K562 (cell line): ENCODE results near the gene SLC25A17. TPM values are rescaled to one million over a fixed set of nuclear protein-coding genes. Genes with fewer than 3 reads are reported as not detected.

ENCODE experiments used
- ATAC-seq: fragments of 200-7000 bp; cut with Tn5 transposase; 3 replicates; pipeline ENCODE4 v1.9.1; 2020; ENCODE audit warnings: moderate library complexity
- BruUV-seq: library from RNA; stranded (reverse); fragments of 400-500 nt; replicated peaks from 2 replicates; lab custom pipeline; 2021; lab: Mats Ljungman, UMichigan
- CTCF ChIA-PET: fragments of 300-600 bp; formaldehyde crosslinking; extraction: SDS; loops from one replicate; lab custom pipeline; 2021; ENCODE audit warnings: low intra/inter-chr PET ratio; lab: Yijun Ruan, JAX
- POLR2A ChIA-PET: fragments of 300-600, 350-650 bp; sonication (Branson Sonifier 250); formaldehyde crosslinking; extraction: SDS; loops from one replicate; lab custom pipeline; 2021; ENCODE audit warnings: antibody characterized with exemption, inconsistent platforms; lab: Yijun Ruan, JAX
- DNase-seq, 4 experiments: peaks; one replicate each; pipeline versions ENCODE4 v3.0.0 to v3.0.0-alpha.2; 2011 to 2018; ENCODE audit warnings: low spot score in 3 of 4, mixed read lengths in 3 of 4; ENCODE audit errors: extremely low read depth in 1 of 4
- FAIRE-seq: peaks from 2 replicates; lab custom pipeline; 2011; peaks lifted over from hg19 to GRCh38; lab: Jason Lieb, UNC
- H2AFZ ChIP-seq: 2 replicates; pipeline ENCODE4 v1.6.0; 2011; ENCODE audit warnings: low read depth, low read length, control low read depth, inconsistent platforms
- H3K27ac ChIP-seq: fragments of 200-600 bp; 3 replicates; pipeline ENCODE4 v1.8.0; 2011; ENCODE audit warnings: low read depth, mild to moderate bottlenecking, control low read depth, inconsistent platforms, low read length, moderate library complexity, mixed read lengths; ENCODE audit errors: extremely low read depth
- H3K27me3 ChIP-seq, 2 experiments: fragments of 300-600 bp in 1 of 2; 2 replicates in 1 of 2; 3 replicates in 1 of 2; pipeline versions ENCODE4 v1.6.0 to v1.8.0; 2011; ENCODE audit warnings: inconsistent platforms in 2 of 2, low read length in 2 of 2, mild to moderate bottlenecking in 1 of 2, mixed read lengths in 1 of 2, moderate library complexity in 1 of 2; ENCODE audit not compliant: control insufficient read depth in 2 of 2, insufficient read depth in 2 of 2
- H3K36me3 ChIP-seq: fragments of 300-600 bp; 3 replicates; pipeline ENCODE4 v1.8.0; 2011; ENCODE audit warnings: mild to moderate bottlenecking, low read length, inconsistent platforms; ENCODE audit not compliant: control insufficient read depth, insufficient read depth
- H3K4me1 ChIP-seq, 2 experiments: fragments of 200-600 bp in 1 of 2; replicated peaks in 1 of 2; 2 replicates in 1 of 2; 3 replicates in 1 of 2; pipeline versions ENCODE4 v1.5.1 to v1.8.0; 2011; ENCODE audit warnings: inconsistent platforms in 2 of 2, low read length in 2 of 2, mild to moderate bottlenecking in 1 of 2, mixed read lengths in 1 of 2, moderate library complexity in 1 of 2; ENCODE audit not compliant: control insufficient read depth in 2 of 2, insufficient read depth in 2 of 2
- H3K4me2 ChIP-seq: 2 replicates; pipeline ENCODE4 v1.6.1; 2011; ENCODE audit warnings: low read length, control low read depth, inconsistent platforms, mixed read lengths; ENCODE audit not compliant: insufficient read depth
- H3K4me3 ChIP-seq: fragments of 200-600 bp; sonication (generic), shearing (Covaris generic); 2 replicates; pipeline ENCODE4 v1.5.1; 2016; ENCODE audit warnings: control low read depth, inconsistent platforms
- H3K79me2 ChIP-seq: fragments of 200-600 bp; 3 replicates; pipeline ENCODE4 v1.8.0; 2011; ENCODE audit warnings: low read length, inconsistent platforms; ENCODE audit not compliant: control insufficient read depth, insufficient read depth
- H3K9ac ChIP-seq, 2 experiments: 2 replicates each; pipeline versions ENCODE4 v1.6.0 to v1.6.1; 2011; ENCODE audit warnings: low read depth in 2 of 2, low read length in 2 of 2, control low read depth in 1 of 2, inconsistent platforms in 1 of 2, mild to moderate bottlenecking in 1 of 2, mixed read lengths in 1 of 2; ENCODE audit not compliant: insufficient read depth in 1 of 2
- H3K9me1 ChIP-seq: one replicate; pipeline ENCODE4 v1.6.0; 2011; ENCODE audit warnings: inconsistent platforms, mild to moderate bottlenecking, low read length, moderate library complexity; ENCODE audit not compliant: control insufficient read depth, insufficient read depth
- H3K9me3 ChIP-seq: replicated peaks from 2 replicates; pipeline ENCODE4 v1.5.1; 2011; ENCODE audit warnings: low read depth, low read length, inconsistent platforms; ENCODE audit not compliant: control insufficient read depth, insufficient read depth
- H4K20me1 ChIP-seq: replicated peaks from 2 replicates; pipeline ENCODE4 v1.6.1; 2011; ENCODE audit warnings: low read length, inconsistent platforms, mixed read lengths; ENCODE audit not compliant: control insufficient read depth, insufficient read depth
- ARID1B ChIP-seq: fragments of 450-650 bp; IDR thresholded peaks from 2 replicates; pipeline ENCODE4 v1.6.1; 2016; ENCODE audit warnings: antibody characterized with exemption, mild to moderate bottlenecking, inconsistent platforms
- FOXP1 ChIP-seq: sonication (generic); formaldehyde crosslinking; IDR thresholded peaks from 2 replicates; pipeline ENCODE4 v1.8.0; 2022; ENCODE audit warnings: mild to moderate bottlenecking, missing genetic modification reagents
- TCF3 ChIP-seq: sonication (generic); formaldehyde crosslinking; IDR thresholded peaks from 2 replicates; pipeline ENCODE4 v1.4.0; 2020; ENCODE audit warnings: mild to moderate bottlenecking, missing genetic modification reagents
- ZBTB17 ChIP-seq: fragments of 450-650 bp; formaldehyde crosslinking; IDR thresholded peaks from 2 replicates; pipeline ENCODE4 v1.4.0; 2020; ENCODE audit warnings: mild to moderate bottlenecking
- ZNF431 ChIP-seq: sonication (generic); formaldehyde crosslinking; IDR thresholded peaks from 2 replicates; pipeline ENCODE4 v1.8.0; 2022; ENCODE audit warnings: mild to moderate bottlenecking, missing genetic modification reagents
- ZNF764 ChIP-seq: fragments of 250-450 bp; sonication (Bioruptor Pico); IDR thresholded peaks from 2 replicates; pipeline ENCODE4 v1.4.0; 2020; ENCODE audit warnings: low read depth, mild to moderate bottlenecking, moderate library complexity
- WGBS: fragments of 100-300 bp; shearing (Covaris generic); methylation state at CpG from one replicate; pipeline ENCODE4 v1.1.6; 2016; ENCODE audit warnings: low coverage, mixed read lengths; ENCODE audit not compliant: insufficient coverage; ENCODE audit errors: missing lambda C conversion rate; 5-methylcytosine and 5-hydroxymethylcytosine counted together
- in situ Hi-C: fragments of 300-500 bp; cut with MboI; formaldehyde crosslinking; loops from 4 replicates; pipeline ENCODE4 v1.15.0; 2018; ENCODE audit warnings: inconsistent platforms, mixed read lengths
- intact Hi-C: fragments of 100-400 bp; cut with micrococcal nuclease; formaldehyde crosslinking; loops from 2 replicates; pipeline ENCODE4 v1.14.2; 2022
- polyA plus RNA-seq, 8 experiments: library from polyadenylated mRNA; depleted of rRNA in 4 of 8; stranded (reverse) in 5 of 8; unstranded in 3 of 8; fragments of >200 nt; fragmentation: Nextera tagmentation in 2 of 8; fragmentation: Illumina TruSeq in 1 of 8; extraction: Ambion mirVana in 2 of 8; extraction: Trizol in 1 of 8; gene quantifications; 2 replicates each; pipeline versions ENCODE4 v1.2.1 to v1.2.3, GENCODE V29; 2011 to 2014; ENCODE audit warnings: inconsistent platforms in 1 of 8, missing spikeins in 1 of 8
- total RNA-seq, 7 experiments: library from RNA; depleted of rRNA in 6 of 7; stranded (reverse); fragments of >200 nt in 6 of 7; fragmentation: Illumina TruSeq in 2 of 7; extraction: Trizol in 2 of 7; gene quantifications; 2 replicates each; pipeline versions ENCODE4 v1.2.1 to v1.2.3, GENCODE V29; 2011 to 2021; ENCODE audit warnings: low replicate concordance in 1 of 7
- TF ChIP-seq, protein P1 (sequence below), 3 experiments: fragments of 200-800 bp in 1 of 3; fragments of 250-450 bp in 1 of 3; fragments of 450-650 bp in 1 of 3; sonication (Bioruptor Pico) in 1 of 3; sonication (Bioruptor generic) in 1 of 3; formaldehyde crosslinking in 1 of 3; IDR thresholded peaks; 2 replicates each; pipeline versions ENCODE4 v1.6.1 to v1.8.0; 2016 to 2022; ENCODE audit warnings: mild to moderate bottlenecking in 2 of 3, missing genetic modification characterization in 2 of 3, missing compliant biosample characterization in 1 of 3, moderate library complexity in 1 of 3

The SLC25A17 gene
- total and polyA plus RNA-seq, 9 of the 15 experiments (the other 6 are each of a cell fraction or from before 2014, with no cell fraction given): 32.6 to 136 (median 56.2) TPM

GRCh38 chr22:40857309-40857855 lies 38.2 kb upstream of the SLC25A17 start:
- Histone ChIP-seq H2AFZ (peak overlapping the region; percentile 91), H3K79me2 (peaks cover 82% of the 10 kb centered on the region), H4K20me1 (no peaks in the 10 kb centered on the region; the same call in 1 of the 2 replicates), H3K27ac (peak overlapping the region; percentile 95), H3K9me1 (no peaks in the 10 kb centered on the region), H3K4me3 (peak overlapping the region; percentile 88), H3K9ac (peak overlapping the region; percentile 91 to 94), H3K27me3 (no peaks in the 10 kb centered on the region), H3K36me3 (peaks cover 37% of the 10 kb centered on the region), H3K9me3 (no peaks in the 10 kb centered on the region), H3K4me1 (peaks cover 7 to 10% of the 10 kb centered on the region in 2 experiments; a peak in 3 of 5 replicates), H3K4me2 (peak overlapping the region; percentile 88)
- BruUV-seq: TSS peak; percentile 66
- WGBS: 0% methylated on average over 9 of the region's 18 CpGs
- CTCF ChIA-PET: no interaction called here
- POLR2A ChIA-PET: interaction anchor here (0.6 to 2.8 kb wide), 4 partner anchors 9 to 174 kb away, joined by 3 to 11 read pairs (median 4); no protein-coding TSS in a partner anchor
- in situ Hi-C loops: no loop called here
- FAIRE-seq (no peak), DNase-seq (no peak), ATAC-seq (peak; percentile 6; the same call in 2 of the 3 replicates)
- TF ChIP-seq ZNF764 (CRISPR knock-in tag) (no peak), ARID1B (no peak), TCF3 (CRISPR knock-in tag) (0 out of 2 replicates have a peak, but pooled peaks have one; percentile 3), ZNF431 (CRISPR knock-in tag) (no peak), FOXP1 (CRISPR knock-in tag) (no peak), ZBTB17 (CRISPR knock-in tag) (no peak)
- TF ChIP-seq, protein P1, sequence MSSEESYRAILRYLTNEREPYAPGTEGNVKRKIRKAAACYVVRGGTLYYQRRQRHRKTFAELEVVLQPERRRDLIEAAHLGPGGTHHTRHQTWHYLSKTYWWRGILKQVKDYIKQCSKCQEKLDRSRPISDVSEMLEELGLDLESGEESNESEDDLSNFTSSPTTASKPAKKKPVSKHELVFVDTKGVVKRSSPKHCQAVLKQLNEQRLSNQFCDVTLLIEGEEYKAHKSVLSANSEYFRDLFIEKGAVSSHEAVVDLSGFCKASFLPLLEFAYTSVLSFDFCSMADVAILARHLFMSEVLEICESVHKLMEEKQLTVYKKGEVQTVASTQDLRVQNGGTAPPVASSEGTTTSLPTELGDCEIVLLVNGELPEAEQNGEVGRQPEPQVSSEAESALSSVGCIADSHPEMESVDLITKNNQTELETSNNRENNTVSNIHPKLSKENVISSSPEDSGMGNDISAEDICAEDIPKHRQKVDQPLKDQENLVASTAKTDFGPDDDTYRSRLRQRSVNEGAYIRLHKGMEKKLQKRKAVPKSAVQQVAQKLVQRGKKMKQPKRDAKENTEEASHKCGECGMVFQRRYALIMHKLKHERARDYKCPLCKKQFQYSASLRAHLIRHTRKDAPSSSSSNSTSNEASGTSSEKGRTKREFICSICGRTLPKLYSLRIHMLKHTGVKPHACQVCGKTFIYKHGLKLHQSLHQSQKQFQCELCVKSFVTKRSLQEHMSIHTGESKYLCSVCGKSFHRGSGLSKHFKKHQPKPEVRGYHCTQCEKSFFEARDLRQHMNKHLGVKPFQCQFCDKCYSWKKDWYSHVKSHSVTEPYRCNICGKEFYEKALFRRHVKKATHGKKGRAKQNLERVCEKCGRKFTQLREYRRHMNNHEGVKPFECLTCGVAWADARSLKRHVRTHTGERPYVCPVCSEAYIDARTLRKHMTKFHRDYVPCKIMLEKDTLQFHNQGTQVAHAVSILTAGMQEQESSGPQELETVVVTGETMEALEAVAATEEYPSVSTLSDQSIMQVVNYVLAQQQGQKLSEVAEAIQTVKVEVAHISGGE (CRISPR knock-in tag; IDR thresholded peaks at IDR 0.05): 0 out of 6 replicates have a peak, but pooled peaks of 1 of the 3 experiments have one; percentile 24
- intact Hi-C loops: loop anchor here (5.0 kb wide), 1 partner anchor 40 kb away; the partner anchor contains the start of gene SLC25A17
